Astrocyte (in vitro differentiated cells and primary cell): ENCODE data around the gene SLC25A40.

Experiments used
- CTCF ChIP-seq: IDR thresholded peaks from 2 replicates; pipeline ENCODE4 v1.5.1; 2011; ENCODE audit warnings: low read depth, mild to moderate bottlenecking, inconsistent platforms, low read length, moderate library complexity; ENCODE audit not compliant: insufficient read depth
- EZH2 ChIP-seq: IDR thresholded peaks from 2 replicates; pipeline ENCODE4 v1.6.1; 2012; ENCODE audit warnings: mild to moderate bottlenecking, low read length, inconsistent platforms; ENCODE audit not compliant: insufficient read depth

- TF ChIP-seq CTCF (no peak), EZH2 (no peak)
Observed at GRCh38 chr7:87895363-87895762, 19.2 kb upstream of the SLC25A40 start.
